GM18502 (cell line): ENCODE data around the gene ATAD3B.
"Not testable (repeated sequence)": the region's sequence is repeated elsewhere in the genome, so short reads cannot be mapped to it uniquely, and the experiment has no call there.

Source experiments
- ATAC-seq: cut with Tn5 transposase; IDR thresholded peaks from one replicate; pipeline ENCODE4 v1.9.1; 2021; ENCODE audit warnings: mild to moderate bottlenecking; ENCODE audit not compliant: unreplicated experiment, poor library complexity

The ATAD3B gene

GRCh38 chr1:1471389-1472052, at the start of gene ATAD3B:
ATAD3B (plus strand) TSS chr1:1471765; CDS start chr1:1471885, 120 bp downstream.
- peak; percentile 91 for ATAC-seq

GRCh38 chr1:1421907-1422464, 49.6 kb upstream of the ATAD3B start:
- ATAC-seq: no peak

GRCh38 chr1:1422465-1423244, 48.9 kb upstream of the ATAD3B start:
- ATAC-seq: no peak

- ATAC-seq: no peak
Measured at GRCh38 chr1:1423245-1423597, 48.3 kb upstream of the ATAD3B start.

- no peak for ATAC-seq
Measured at GRCh38 chr1:1424707-1425106, 46.9 kb upstream of the ATAD3B start.

DNA sequence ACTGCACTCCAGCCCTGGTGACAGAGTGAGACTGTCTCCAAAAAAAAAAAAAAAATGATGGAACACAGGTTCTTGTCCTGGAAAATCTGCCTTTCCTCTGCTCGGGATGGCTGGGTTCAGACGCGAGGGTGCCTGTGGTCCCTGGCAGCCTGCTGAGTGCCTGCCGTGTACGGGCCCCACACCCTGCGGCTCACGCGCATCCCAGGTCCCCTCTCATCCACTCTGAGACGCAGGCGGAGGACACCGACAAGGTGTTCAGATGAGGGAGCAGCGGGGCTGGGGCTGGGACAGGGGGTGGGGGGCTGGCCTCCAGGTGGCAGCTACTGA, 46.2 kb upstream of the ATAD3B start:
- no peak for ATAC-seq

- no peak for ATAC-seq
Measured at GRCh38 chr1:1425753-1426495, 45.6 kb upstream of the ATAD3B start.

DNA sequence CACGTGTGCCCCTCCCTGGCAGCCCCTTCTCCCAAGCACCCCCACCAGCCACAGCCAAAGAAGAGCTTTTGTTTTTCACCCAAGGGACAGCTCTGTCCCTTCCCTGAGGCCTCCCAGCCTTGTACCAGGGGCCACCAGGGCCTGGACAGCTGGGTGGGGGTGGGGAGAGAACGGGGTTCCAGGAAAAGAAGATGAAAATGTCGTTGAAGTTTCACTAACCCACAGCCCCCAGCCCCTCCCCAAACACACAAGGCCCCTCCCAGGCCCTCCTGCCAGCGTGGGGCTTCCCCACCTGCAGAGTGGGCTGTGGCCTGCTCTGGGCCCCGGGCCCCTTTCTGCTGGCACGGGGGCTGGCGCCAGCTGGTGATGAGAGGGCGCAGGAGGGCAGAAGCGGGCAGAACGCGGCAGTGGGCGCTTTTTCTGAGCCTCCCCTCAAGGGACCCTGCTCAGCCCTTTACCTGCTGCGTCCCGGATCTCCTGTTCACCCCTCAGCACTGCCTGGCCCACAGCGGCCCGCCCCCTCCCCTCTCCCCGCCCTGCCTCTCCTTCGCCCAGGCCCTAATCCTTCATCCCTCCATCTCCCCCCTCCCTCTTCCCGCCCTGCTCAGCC, 45.0 kb upstream of the ATAD3B start:
- ATAC-seq: no peak

GRCh38 chr1:1427106-1427819, 44.3 kb upstream of the ATAD3B start:
- ATAC-seq: no peak

GRCh38 chr1:1427820-1428148, 43.8 kb upstream of the ATAD3B start:
- no peak for ATAC-seq

DNA sequence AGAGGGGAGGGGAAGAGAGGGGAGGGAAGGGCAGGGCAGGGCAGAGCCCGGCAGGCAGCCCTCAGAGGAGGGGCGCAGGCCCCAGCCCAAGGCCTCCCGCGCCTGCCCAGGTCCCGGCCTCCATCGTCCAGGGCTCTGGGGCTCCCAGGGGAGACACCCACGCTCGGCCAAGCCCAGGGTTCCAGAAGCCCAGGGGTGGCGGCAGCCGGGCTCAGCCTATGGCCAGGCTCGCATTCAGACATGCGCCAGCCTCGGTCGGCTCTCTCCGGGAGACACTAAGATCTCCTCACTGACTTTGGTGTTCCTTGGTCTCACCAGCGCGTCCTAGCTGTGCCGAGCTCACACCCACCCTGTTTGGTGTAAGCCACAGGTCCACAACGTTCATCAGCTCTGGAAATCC, 43.4 kb upstream of the ATAD3B start:
- ATAC-seq: no peak

GRCh38 chr1:1428967-1429366, 42.6 kb upstream of the ATAD3B start:
- not testable (repeated sequence) for ATAC-seq

GRCh38 chr1:1429671-1430073, 41.9 kb upstream of the ATAD3B start:
- ATAC-seq: no peak

GRCh38 chr1:1430114-1430982, 41.2 kb upstream of the ATAD3B start:
- no peak for ATAC-seq

- no peak for ATAC-seq
Measured at GRCh38 chr1:1430992-1431844, 40.3 kb upstream of the ATAD3B start.

- ATAC-seq: no peak
Measured at GRCh38 chr1:1431845-1432273, 39.7 kb upstream of the ATAD3B start.

- ATAC-seq: no peak
Measured at GRCh38 chr1:1432274-1432950, 39.2 kb upstream of the ATAD3B start.
